Activated naive CD4-positive, alpha-beta T cell treated with anti-CD3 and anti-CD28 coated beads for 36 hours (primary cell): Measurements from ENCODE around the gene LINGO1. TPM values are rescaled to one million over a fixed set of nuclear protein-coding genes. Genes with fewer than 3 reads are reported as not detected.
A peak's percentile ranks its signal among the peaks of the same experiment; 100 is the strongest.

ENCODE experiments used
- CTCF ChIA-PET: fragments of 350-600 bp; sonication (Branson Sonifier 250); formaldehyde crosslinking; loops from one replicate; lab custom pipeline; 2021; ENCODE audit warnings: antibody characterized with exemption; lab: Charles Lee
- DNase-seq: peaks from one replicate; pipeline ENCODE4 v3.0.0-alpha.2; 2020
- H3K27ac Mint-ChIP-seq: one replicate; pipeline ENCODE4 v1.8.0; 2021; ENCODE audit warnings: mild to moderate bottlenecking, mixed read lengths
- H3K27me3 Mint-ChIP-seq: one replicate; pipeline ENCODE4 v1.8.0; 2021; ENCODE audit warnings: low read depth, mixed read lengths
- H3K36me3 Mint-ChIP-seq: one replicate; pipeline ENCODE4 v1.8.0; 2021; ENCODE audit warnings: low read depth, mixed read lengths
- H3K4me1 Mint-ChIP-seq: one replicate; pipeline ENCODE4 v1.8.0; 2021; ENCODE audit warnings: low read depth, mixed read lengths
- H3K4me3 Mint-ChIP-seq: one replicate; pipeline ENCODE4 v1.8.0; 2021; ENCODE audit warnings: mild to moderate bottlenecking, moderate library complexity, mixed read lengths
- H3K9me3 Mint-ChIP-seq: one replicate; pipeline ENCODE4 v1.8.0; 2021; ENCODE audit warnings: mixed read lengths
- intact Hi-C: fragments of 100-400 bp; cut with micrococcal nuclease; formaldehyde crosslinking; loops from one replicate; pipeline ENCODE4 v1.15.1; 2023
- total RNA-seq, 2 experiments: library from RNA; stranded (reverse); gene quantifications; one replicate each; pipeline ENCODE4 v1.2.3, GENCODE V29; 2021

Gene LINGO1
- total RNA-seq, 2 experiments from 2014 or later = not detected

- Mint-ChIP-seq H3K4me3 (no peak overlapping the region), H3K36me3 (no peaks in the 10 kb centered on the region), H3K27me3 (peaks cover 18% of the 10 kb centered on the region), H3K4me1 (no peaks in the 10 kb centered on the region), H3K9me3 (no peaks in the 10 kb centered on the region), H3K27ac (no peak overlapping the region)
- DNase-seq = no peak
- intact Hi-C loops = no loop called here
- CTCF ChIA-PET = interaction anchor here (1.5 to 2.2 kb wide), 2 partner anchors 8 to 193 kb away, joined by 3 to 6 read pairs; no protein-coding TSS in a partner anchor
Measured at GRCh38 chr15:77627581-77627980, 5.1 kb downstream of the LINGO1 start.

- intact Hi-C loops = no loop called here
- no peaks in the 10 kb centered on the region for H3K36me3 Mint-ChIP-seq
- H3K27ac Mint-ChIP-seq = no peak overlapping the region
- no peaks in the 10 kb centered on the region for H3K4me1 Mint-ChIP-seq
- no peaks in the 10 kb centered on the region for H3K9me3 Mint-ChIP-seq
- no peak overlapping the region for H3K4me3 Mint-ChIP-seq
- CTCF ChIA-PET = interaction anchor here (1.3 to 1.5 kb wide), 2 partner anchors 9 to 10 kb away, joined by 3 read pairs; no protein-coding TSS in a partner anchor
- DNase-seq = no peak
- peaks cover 18% of the 10 kb centered on the region for H3K27me3 Mint-ChIP-seq
Measured at GRCh38 chr15:77627067-77627466, 5.6 kb downstream of the LINGO1 start.

DNA sequence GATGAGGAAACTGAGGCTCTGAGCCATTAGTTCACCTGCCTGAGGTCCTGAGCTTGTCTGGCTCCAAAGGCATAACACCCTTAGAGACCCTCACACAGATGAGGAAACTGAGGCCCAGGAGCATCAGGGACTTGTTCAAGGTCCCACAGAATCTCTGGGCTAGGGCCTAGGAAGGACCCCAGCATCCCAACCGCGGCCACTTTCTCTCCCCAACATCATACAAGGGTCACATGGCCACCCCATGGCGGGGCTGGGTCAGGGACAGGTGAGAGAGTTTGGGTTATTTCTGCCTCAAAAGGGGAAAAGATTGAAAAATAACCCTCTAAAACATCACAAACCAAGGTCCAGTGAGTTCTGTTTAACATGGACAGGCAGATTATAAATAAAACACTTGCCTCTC is 6.7 kb downstream of the LINGO1 start:
- DNase-seq = no peak
- no peaks in the 10 kb centered on the region for H3K9me3 Mint-ChIP-seq
- H3K4me3 Mint-ChIP-seq = no peak overlapping the region
- peaks cover 10% of the 10 kb centered on the region for H3K27me3 Mint-ChIP-seq
- H3K36me3 Mint-ChIP-seq = no peaks in the 10 kb centered on the region
- CTCF ChIA-PET = interaction anchor here (1.3 to 1.5 kb wide), 2 partner anchors 9 to 10 kb away, joined by 3 read pairs; no protein-coding TSS in a partner anchor
- intact Hi-C loops = no loop called here
- no peak overlapping the region for H3K27ac Mint-ChIP-seq
- no peaks in the 10 kb centered on the region for H3K4me1 Mint-ChIP-seq

- Mint-ChIP-seq H3K9me3 (no peaks in the 10 kb centered on the region), H3K27ac (no peak overlapping the region), H3K4me1 (no peaks in the 10 kb centered on the region), H3K36me3 (no peaks in the 10 kb centered on the region), H3K4me3 (no peak overlapping the region), H3K27me3 (peaks cover 8% of the 10 kb centered on the region)
- CTCF ChIA-PET = no interaction called here
- intact Hi-C loops = no loop called here
- DNase-seq = no peak
Measured at GRCh38 chr15:77625376-77625775, 7.3 kb downstream of the LINGO1 start.

DNA sequence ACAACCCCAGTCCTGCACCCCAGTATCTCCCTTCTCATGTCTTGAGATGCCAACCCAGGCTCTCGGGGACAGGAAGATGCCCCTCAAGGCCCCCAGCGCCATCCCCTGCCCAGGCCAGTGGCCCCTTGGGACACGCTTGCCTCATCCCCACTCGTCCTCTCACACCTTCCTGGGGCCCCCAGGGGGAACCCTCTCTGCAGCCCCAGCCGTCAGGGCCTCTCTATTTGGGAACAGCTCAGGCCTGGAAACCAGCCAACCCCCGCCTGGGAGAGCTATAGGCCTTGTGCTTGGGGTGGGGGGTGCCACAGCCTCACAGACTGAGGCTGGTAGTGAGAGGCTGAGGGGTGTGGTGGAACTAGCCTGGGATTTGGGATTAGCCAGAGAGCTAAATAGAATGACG is 7.8 kb downstream of the LINGO1 start:
- intact Hi-C loops = no loop called here
- H3K9me3 Mint-ChIP-seq = no peaks in the 10 kb centered on the region
- H3K27ac Mint-ChIP-seq = no peak overlapping the region
- no peaks in the 10 kb centered on the region for H3K4me1 Mint-ChIP-seq
- no peak for DNase-seq
- no peak overlapping the region for H3K4me3 Mint-ChIP-seq
- CTCF ChIA-PET = no interaction called here
- H3K27me3 Mint-ChIP-seq = peaks cover 4% of the 10 kb centered on the region
- H3K36me3 Mint-ChIP-seq = no peaks in the 10 kb centered on the region

GRCh38 chr15:77623755-77624524 is 8.8 kb downstream of the LINGO1 start:
- intact Hi-C loops = no loop called here
- no peaks in the 10 kb centered on the region for H3K27me3 Mint-ChIP-seq
- H3K4me3 Mint-ChIP-seq = no peak overlapping the region
- H3K4me1 Mint-ChIP-seq = no peaks in the 10 kb centered on the region
- DNase-seq = no peak
- H3K27ac Mint-ChIP-seq = peak overlapping the region; percentile 9
- CTCF ChIA-PET = no interaction called here
- no peaks in the 10 kb centered on the region for H3K36me3 Mint-ChIP-seq
- no peaks in the 10 kb centered on the region for H3K9me3 Mint-ChIP-seq

DNA sequence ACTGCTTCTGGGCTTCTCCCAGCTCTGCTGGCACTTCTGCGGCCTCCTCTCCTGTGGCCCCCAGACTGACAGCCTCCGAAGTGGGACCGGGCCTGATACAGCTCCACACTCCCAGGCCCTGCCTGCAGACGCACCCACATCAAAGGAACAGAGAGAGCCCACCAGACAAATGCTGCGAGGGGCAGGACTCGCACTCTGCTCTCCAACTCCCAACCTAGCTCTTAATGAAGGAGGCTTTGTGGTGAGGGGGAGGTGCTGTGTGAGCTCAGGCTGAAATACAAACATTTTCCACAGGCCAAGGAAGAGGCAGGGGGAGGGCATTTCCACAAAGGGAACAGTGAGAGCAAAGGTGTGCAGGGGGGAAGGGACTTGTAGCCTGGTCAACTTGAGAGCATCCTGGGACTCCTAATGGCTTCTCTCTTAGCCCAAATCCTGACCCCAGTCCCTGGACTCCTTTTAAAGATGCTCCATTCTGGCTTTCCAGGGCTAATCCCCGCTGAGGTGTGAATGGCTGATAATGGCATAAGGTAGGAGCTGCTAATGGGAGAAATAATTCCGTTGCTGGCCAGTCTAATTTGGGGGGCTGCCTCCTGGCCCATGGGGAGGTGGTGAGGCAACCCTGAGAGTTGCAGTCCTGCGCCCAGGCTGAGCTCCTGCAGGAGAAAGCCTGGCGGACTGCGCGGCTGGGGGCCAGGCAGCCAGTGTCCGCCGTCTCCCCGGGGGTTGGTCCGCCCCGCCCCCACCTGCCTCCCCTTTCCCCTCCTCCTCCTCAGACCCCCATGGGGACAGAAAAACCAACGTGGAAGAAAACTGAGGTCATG is 9.6 kb downstream of the LINGO1 start:
- DNase-seq = no peak
- intact Hi-C loops = no loop called here
- CTCF ChIA-PET = no interaction called here

GRCh38 chr15:77622209-77622933 is 10.3 kb downstream of the LINGO1 start:
- Mint-ChIP-seq H3K27ac (no peak overlapping the region), H3K9me3 (no peaks in the 10 kb centered on the region), H3K36me3 (no peaks in the 10 kb centered on the region), H3K27me3 (no peaks in the 10 kb centered on the region), H3K4me1 (no peaks in the 10 kb centered on the region), H3K4me3 (no peak overlapping the region)
- DNase-seq = no peak
- intact Hi-C loops = no loop called here
- CTCF ChIA-PET = no interaction called here

More for the DNA sequence above, 9.6 kb downstream of the LINGO1 start:
- H3K4me1 Mint-ChIP-seq = no peaks in the 10 kb centered on the region
- H3K9me3 Mint-ChIP-seq = no peaks in the 10 kb centered on the region
- no peak overlapping the region for H3K27ac Mint-ChIP-seq
- H3K36me3 Mint-ChIP-seq = no peaks in the 10 kb centered on the region
- H3K4me3 Mint-ChIP-seq = no peak overlapping the region
- H3K27me3 Mint-ChIP-seq = no peaks in the 10 kb centered on the region

DNA sequence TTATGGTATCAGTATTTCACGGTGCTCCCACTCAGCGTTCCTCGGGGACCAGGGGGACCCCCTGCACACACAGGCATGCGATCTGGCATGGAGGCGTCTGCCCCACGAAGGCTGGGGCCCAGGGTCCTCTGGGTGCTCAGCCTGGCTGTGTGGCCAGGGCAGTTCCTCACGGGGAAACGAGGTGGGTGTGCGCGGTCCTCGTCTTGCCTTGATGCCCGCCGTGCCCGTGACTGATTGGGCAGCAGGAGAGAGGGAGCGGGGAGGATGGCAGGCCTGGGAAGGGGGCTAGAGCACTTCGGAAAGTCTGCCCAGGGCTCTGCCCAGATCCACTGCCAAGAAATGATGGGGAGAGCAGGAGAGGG is 10.9 kb downstream of the LINGO1 start:
- no peak overlapping the region for H3K4me3 Mint-ChIP-seq
- CTCF ChIA-PET = no interaction called here

DNA sequence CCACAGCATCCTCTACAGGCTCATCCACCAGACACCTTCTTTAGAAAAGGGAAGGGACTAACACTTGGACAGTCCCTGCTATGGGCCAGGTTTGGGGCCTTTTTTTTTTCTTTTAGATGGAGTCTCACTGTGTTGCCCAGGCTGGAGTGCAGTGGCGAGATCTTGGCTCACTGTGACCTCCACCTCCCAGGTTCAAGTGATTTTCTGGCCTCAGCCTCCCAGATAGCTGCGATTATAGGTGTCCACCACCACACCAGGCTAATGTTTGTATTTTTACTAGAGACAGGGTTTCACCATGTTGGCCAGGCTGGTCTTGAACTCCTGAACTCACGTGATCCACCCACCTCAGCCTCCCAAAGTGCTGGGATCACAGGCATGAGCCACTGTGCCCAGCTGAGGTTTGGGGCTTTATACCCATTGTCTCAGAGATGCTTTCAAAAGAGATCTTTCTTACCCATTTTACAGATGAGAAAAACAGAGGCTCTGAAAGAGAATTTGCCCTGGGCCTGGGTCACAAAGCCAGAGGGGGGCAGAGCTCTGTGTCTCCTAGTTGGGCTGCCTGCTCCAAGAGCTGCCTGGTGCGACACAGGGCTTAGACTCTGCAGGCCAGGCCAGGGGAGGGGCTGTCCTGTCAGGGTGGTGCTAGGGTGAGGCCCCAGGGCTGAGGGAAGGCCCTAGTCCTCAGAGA is 11.6 kb downstream of the LINGO1 start:
- no peaks in the 10 kb centered on the region for H3K36me3 Mint-ChIP-seq
- CTCF ChIA-PET = no interaction called here
- H3K9me3 Mint-ChIP-seq = no peaks in the 10 kb centered on the region
- no peaks in the 10 kb centered on the region for H3K4me1 Mint-ChIP-seq
- DNase-seq = no peak
- intact Hi-C loops = no loop called here
- no peaks in the 10 kb centered on the region for H3K27me3 Mint-ChIP-seq
- H3K4me3 Mint-ChIP-seq = no peak overlapping the region
- H3K27ac Mint-ChIP-seq = no peak overlapping the region

More for the DNA sequence above, 10.9 kb downstream of the LINGO1 start:
- Mint-ChIP-seq H3K36me3 (no peaks in the 10 kb centered on the region), H3K27me3 (no peaks in the 10 kb centered on the region), H3K27ac (no peak overlapping the region), H3K9me3 (no peaks in the 10 kb centered on the region), H3K4me1 (no peaks in the 10 kb centered on the region)
- intact Hi-C loops = no loop called here
- no peak for DNase-seq

DNA sequence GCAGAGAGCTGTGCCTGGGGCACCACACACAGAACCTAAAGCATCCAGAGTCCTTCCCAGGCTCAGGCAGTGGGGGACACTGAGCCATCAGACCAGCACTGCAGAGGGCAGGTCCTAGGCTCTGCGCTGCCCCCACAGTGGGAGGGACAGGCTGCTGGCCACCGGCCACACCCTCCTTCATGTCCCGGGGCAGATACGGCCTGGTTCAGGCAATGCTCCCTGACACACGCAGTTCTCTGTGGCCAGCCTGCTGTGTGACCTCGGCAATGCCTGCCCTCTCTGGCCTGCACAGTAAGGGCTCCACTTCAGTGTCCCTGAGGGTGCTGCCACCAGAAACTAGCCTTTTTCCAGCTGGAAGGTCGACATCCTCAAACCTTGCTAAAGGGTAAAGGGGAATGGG is 12.4 kb downstream of the LINGO1 start:
- no peak for DNase-seq

GRCh38 chr15:77619883-77620282 is 12.8 kb downstream of the LINGO1 start:
- Mint-ChIP-seq H3K4me1 (no peaks in the 10 kb centered on the region), H3K27ac (no peak overlapping the region), H3K4me3 (no peak overlapping the region), H3K9me3 (no peaks in the 10 kb centered on the region), H3K36me3 (no peaks in the 10 kb centered on the region), H3K27me3 (no peaks in the 10 kb centered on the region)
- no peak for DNase-seq
- CTCF ChIA-PET = no interaction called here
- intact Hi-C loops = no loop called here

More for the DNA sequence above, 12.4 kb downstream of the LINGO1 start:
- no peaks in the 10 kb centered on the region for H3K27me3 Mint-ChIP-seq
- H3K4me1 Mint-ChIP-seq = no peaks in the 10 kb centered on the region
- no peaks in the 10 kb centered on the region for H3K9me3 Mint-ChIP-seq
- intact Hi-C loops = no loop called here
- CTCF ChIA-PET = no interaction called here
- H3K4me3 Mint-ChIP-seq = no peak overlapping the region
- H3K27ac Mint-ChIP-seq = no peak overlapping the region
- no peaks in the 10 kb centered on the region for H3K36me3 Mint-ChIP-seq
